SK-N-SH treated with all-trans-retinoic acid at 6 μM for 48 hours (cell line): ENCODE results near the gene PRRT3.

Source experiments
- ATAC-seq: fragments of 200-7000 bp; cut with Tn5 transposase; 3 replicates; pipeline ENCODE4 v1.9.1; 2020; ENCODE audit warnings: mild to moderate bottlenecking, moderate library complexity
- ARNTL ChIP-seq: fragments of 450-650 bp; formaldehyde crosslinking; IDR thresholded peaks from 2 replicates; pipeline ENCODE4 v1.5.0; 2020; ENCODE audit warnings: low read depth, mild to moderate bottlenecking, moderate library complexity, borderline replicate concordance
- BACH2 ChIP-seq: fragments of 250-450 bp; sonication (Bioruptor Pico); IDR thresholded peaks from 2 replicates; pipeline ENCODE4 v1.9.0; 2021; ENCODE audit warnings: mild to moderate bottlenecking, borderline replicate concordance
- CSDC2 ChIP-seq: fragments of 250-450 bp; sonication (Bioruptor Pico); IDR thresholded peaks from 2 replicates; pipeline ENCODE4 v1.5.0; 2020; ENCODE audit warnings: mild to moderate bottlenecking, moderate library complexity
- CSRNP3 ChIP-seq: fragments of 250-450 bp; sonication (Bioruptor Pico); IDR thresholded peaks from 2 replicates; pipeline ENCODE4 v1.5.1; 2021; ENCODE audit warnings: mild to moderate bottlenecking, moderate library complexity
- GLIS3 ChIP-seq: fragments of 250-450 bp; sonication (Bioruptor Pico); IDR thresholded peaks from 2 replicates; pipeline ENCODE4 v1.5.0; 2020; ENCODE audit warnings: mild to moderate bottlenecking, moderate library complexity
- ISL1 ChIP-seq: fragments of 250-450 bp; sonication (Bioruptor Pico); IDR thresholded peaks from 2 replicates; pipeline ENCODE4 v2.1.2; 2022; ENCODE audit warnings: mild to moderate bottlenecking, moderate library complexity
- OSR1 ChIP-seq: fragments of 250-450 bp; sonication (Bioruptor Pico); IDR thresholded peaks from 2 replicates; pipeline ENCODE4 v1.8.0; 2022; ENCODE audit warnings: moderate library complexity, mild to moderate bottlenecking, inconsistent platforms
- POU6F1 ChIP-seq: fragments of 250-450 bp; sonication (Bioruptor Pico); IDR thresholded peaks from 2 replicates; pipeline ENCODE4 v1.8.0; 2021; ENCODE audit warnings: low read depth, mild to moderate bottlenecking, moderate library complexity, borderline replicate concordance
- PPARA ChIP-seq: fragments of 250-450 bp; sonication (Bioruptor Pico); IDR thresholded peaks from 2 replicates; pipeline ENCODE4 v1.5.0; 2020; ENCODE audit warnings: mild to moderate bottlenecking, borderline replicate concordance
- RARB ChIP-seq: fragments of 250-450 bp; sonication (Bioruptor Pico); IDR thresholded peaks from 2 replicates; pipeline ENCODE4 v1.8.0; 2021; ENCODE audit warnings: mild to moderate bottlenecking, moderate library complexity
- SNAI2 ChIP-seq: fragments of 250-450 bp; sonication (Bioruptor Pico); IDR thresholded peaks from 2 replicates; pipeline ENCODE4 v1.5.0; 2020; ENCODE audit warnings: mild to moderate bottlenecking, moderate library complexity
- TCF4 ChIP-seq: fragments of 250-450 bp; sonication (Bioruptor Pico); IDR thresholded peaks from 2 replicates; pipeline ENCODE4 v1.8.0; 2021; ENCODE audit warnings: mild to moderate bottlenecking, moderate library complexity, borderline replicate concordance
- TOX ChIP-seq: fragments of 250-450 bp; sonication (Bioruptor Pico); IDR thresholded peaks from 2 replicates; pipeline ENCODE4 v1.8.0; 2021; ENCODE audit warnings: mild to moderate bottlenecking, moderate library complexity, borderline replicate concordance
- ZC3H10 ChIP-seq: fragments of 250-450 bp; sonication (Bioruptor Pico); IDR thresholded peaks from 2 replicates; pipeline ENCODE4 v1.5.1; 2021; ENCODE audit warnings: mild to moderate bottlenecking, moderate library complexity
- ZFP3 ChIP-seq: fragments of 250-450 bp; sonication (Bioruptor Pico); IDR thresholded peaks from 2 replicates; pipeline ENCODE4 v1.5.0; 2020; ENCODE audit warnings: mild to moderate bottlenecking, moderate library complexity
- ZFP30 ChIP-seq: fragments of 450-650 bp; formaldehyde crosslinking; IDR thresholded peaks from 2 replicates; pipeline ENCODE4 v1.5.0; 2022; ENCODE audit warnings: mild to moderate bottlenecking, moderate library complexity
- ZNF565 ChIP-seq: fragments of 450-650 bp; formaldehyde crosslinking; conservative IDR thresholded peaks from 2 replicates; pipeline ENCODE4 v1.5.0; 2020; ENCODE audit warnings: low read depth, mild to moderate bottlenecking, moderate library complexity
- ZNF70 ChIP-seq: fragments of 450-650 bp; formaldehyde crosslinking; IDR thresholded peaks from 2 replicates; pipeline ENCODE4 v1.5.0; 2020; ENCODE audit warnings: mild to moderate bottlenecking, moderate library complexity
- ZNF8 ChIP-seq: fragments of 450-650 bp; formaldehyde crosslinking; IDR thresholded peaks from 2 replicates; pipeline ENCODE4 v1.5.0; 2020; ENCODE audit warnings: mild to moderate bottlenecking, moderate library complexity
- TF ChIP-seq, protein P1 (sequence below): fragments of 250-450 bp; sonication (Bioruptor Pico); IDR thresholded peaks from 2 replicates; pipeline ENCODE4 v1.5.0; 2020; ENCODE audit warnings: mild to moderate bottlenecking, moderate library complexity
- TF ChIP-seq, protein P2 (sequence below): fragments of 250-450 bp; sonication (Bioruptor Pico); IDR thresholded peaks from 2 replicates; pipeline ENCODE4 v1.8.0; 2020; ENCODE audit warnings: mild to moderate bottlenecking, moderate library complexity, borderline replicate concordance
- TF ChIP-seq, protein P3 (sequence below): fragments of 250-450 bp; sonication (Bioruptor Pico); IDR thresholded peaks from 2 replicates; pipeline ENCODE4 v1.5.1; 2020; ENCODE audit warnings: low read depth, mild to moderate bottlenecking, moderate library complexity

The PRRT3 gene

GRCh38 chr3:9909221-9910013 lies 42.8 kb downstream of the PRRT3 start:
- no peak for ATAC-seq
- no peak for TF ChIP-seq ZNF565 (CRISPR knock-in tag)
- TF ChIP-seq ZFP30, result no peak
- TF ChIP-seq, protein P1, sequence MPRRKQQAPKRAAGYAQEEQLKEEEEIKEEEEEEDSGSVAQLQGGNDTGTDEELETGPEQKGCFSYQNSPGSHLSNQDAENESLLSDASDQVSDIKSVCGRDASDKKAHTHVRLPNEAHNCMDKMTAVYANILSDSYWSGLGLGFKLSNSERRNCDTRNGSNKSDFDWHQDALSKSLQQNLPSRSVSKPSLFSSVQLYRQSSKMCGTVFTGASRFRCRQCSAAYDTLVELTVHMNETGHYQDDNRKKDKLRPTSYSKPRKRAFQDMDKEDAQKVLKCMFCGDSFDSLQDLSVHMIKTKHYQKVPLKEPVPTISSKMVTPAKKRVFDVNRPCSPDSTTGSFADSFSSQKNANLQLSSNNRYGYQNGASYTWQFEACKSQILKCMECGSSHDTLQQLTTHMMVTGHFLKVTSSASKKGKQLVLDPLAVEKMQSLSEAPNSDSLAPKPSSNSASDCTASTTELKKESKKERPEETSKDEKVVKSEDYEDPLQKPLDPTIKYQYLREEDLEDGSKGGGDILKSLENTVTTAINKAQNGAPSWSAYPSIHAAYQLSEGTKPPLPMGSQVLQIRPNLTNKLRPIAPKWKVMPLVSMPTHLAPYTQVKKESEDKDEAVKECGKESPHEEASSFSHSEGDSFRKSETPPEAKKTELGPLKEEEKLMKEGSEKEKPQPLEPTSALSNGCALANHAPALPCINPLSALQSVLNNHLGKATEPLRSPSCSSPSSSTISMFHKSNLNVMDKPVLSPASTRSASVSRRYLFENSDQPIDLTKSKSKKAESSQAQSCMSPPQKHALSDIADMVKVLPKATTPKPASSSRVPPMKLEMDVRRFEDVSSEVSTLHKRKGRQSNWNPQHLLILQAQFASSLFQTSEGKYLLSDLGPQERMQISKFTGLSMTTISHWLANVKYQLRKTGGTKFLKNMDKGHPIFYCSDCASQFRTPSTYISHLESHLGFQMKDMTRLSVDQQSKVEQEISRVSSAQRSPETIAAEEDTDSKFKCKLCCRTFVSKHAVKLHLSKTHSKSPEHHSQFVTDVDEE (CRISPR knock-in tag), result no peak
- no peak for TF ChIP-seq SNAI2 (CRISPR knock-in tag)
- no peak for TF ChIP-seq PPARA (CRISPR knock-in tag)
- TF ChIP-seq CSDC2 (CRISPR knock-in tag), result no peak
- no peak for TF ChIP-seq GLIS3 (CRISPR knock-in tag)
- TF ChIP-seq BACH2, result no peak

GRCh38 chr3:9908286-9908685 lies 43.9 kb downstream of the PRRT3 start:
- no peak for TF ChIP-seq POU6F1 (CRISPR knock-in tag)
- no peak for ATAC-seq

- ATAC-seq, result no peak
- TF ChIP-seq TCF4 (no peak), POU6F1 (CRISPR knock-in tag) (no peak), ARNTL (no peak), CSRNP3 (CRISPR knock-in tag) (no peak), OSR1 (CRISPR knock-in tag) (no peak), SNAI2 (CRISPR knock-in tag) (no peak), ZFP3 (CRISPR knock-in tag) (no peak), CSDC2 (CRISPR knock-in tag) (no peak), ZC3H10 (CRISPR knock-in tag) (no peak), RARB (CRISPR knock-in tag) (no peak), ZNF70 (no peak), BACH2 (no peak), ISL1 (no peak), GLIS3 (CRISPR knock-in tag) (no peak), TOX (CRISPR knock-in tag) (no peak), ZNF8 (CRISPR knock-in tag) (no peak)
- TF ChIP-seq, protein P1 (CRISPR knock-in tag), result no peak
- TF ChIP-seq, protein P2, sequence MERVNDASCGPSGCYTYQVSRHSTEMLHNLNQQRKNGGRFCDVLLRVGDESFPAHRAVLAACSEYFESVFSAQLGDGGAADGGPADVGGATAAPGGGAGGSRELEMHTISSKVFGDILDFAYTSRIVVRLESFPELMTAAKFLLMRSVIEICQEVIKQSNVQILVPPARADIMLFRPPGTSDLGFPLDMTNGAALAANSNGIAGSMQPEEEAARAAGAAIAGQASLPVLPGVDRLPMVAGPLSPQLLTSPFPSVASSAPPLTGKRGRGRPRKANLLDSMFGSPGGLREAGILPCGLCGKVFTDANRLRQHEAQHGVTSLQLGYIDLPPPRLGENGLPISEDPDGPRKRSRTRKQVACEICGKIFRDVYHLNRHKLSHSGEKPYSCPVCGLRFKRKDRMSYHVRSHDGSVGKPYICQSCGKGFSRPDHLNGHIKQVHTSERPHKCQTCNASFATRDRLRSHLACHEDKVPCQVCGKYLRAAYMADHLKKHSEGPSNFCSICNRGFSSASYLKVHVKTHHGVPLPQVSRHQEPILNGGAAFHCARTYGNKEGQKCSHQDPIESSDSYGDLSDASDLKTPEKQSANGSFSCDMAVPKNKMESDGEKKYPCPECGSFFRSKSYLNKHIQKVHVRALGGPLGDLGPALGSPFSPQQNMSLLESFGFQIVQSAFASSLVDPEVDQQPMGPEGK (CRISPR knock-in tag), result no peak
- TF ChIP-seq, protein P3, sequence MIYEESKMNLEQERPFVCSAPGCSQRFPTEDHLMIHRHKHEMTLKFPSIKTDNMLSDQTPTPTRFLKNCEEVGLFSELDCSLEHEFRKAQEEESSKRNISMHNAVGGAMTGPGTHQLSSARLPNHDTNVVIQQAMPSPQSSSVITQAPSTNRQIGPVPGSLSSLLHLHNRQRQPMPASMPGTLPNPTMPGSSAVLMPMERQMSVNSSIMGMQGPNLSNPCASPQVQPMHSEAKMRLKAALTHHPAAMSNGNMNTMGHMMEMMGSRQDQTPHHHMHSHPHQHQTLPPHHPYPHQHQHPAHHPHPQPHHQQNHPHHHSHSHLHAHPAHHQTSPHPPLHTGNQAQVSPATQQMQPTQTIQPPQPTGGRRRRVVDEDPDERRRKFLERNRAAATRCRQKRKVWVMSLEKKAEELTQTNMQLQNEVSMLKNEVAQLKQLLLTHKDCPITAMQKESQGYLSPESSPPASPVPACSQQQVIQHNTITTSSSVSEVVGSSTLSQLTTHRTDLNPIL (CRISPR knock-in tag), result no peak
These were observed 45.7 kb downstream of the PRRT3 start for GRCh38 chr3:9906480-9906879.
